H1 (cell line): ENCODE results near the gene MCAT. TPM values are rescaled to one million over a fixed set of nuclear protein-coding genes. Genes with fewer than 3 reads are reported as not detected.

Experiments used
- KDM4A ChIP-seq: IDR thresholded peaks from one replicate; pipeline ENCODE4 v1.7.1; 2012; ENCODE audit warnings: low read depth, mild to moderate bottlenecking, moderate library complexity, low read length, inconsistent platforms; ENCODE audit not compliant: severe bottlenecking
- RXRA ChIP-seq: IDR thresholded peaks from 2 replicates; pipeline ENCODE4 v1.6.1; 2011; ENCODE audit warnings: low read depth, mild to moderate bottlenecking, low read length, moderate library complexity; ENCODE audit not compliant: insufficient read depth
- SIRT6 ChIP-seq: IDR thresholded peaks from one replicate; pipeline ENCODE4 v1.7.1; 2012; ENCODE audit warnings: low read length, inconsistent platforms
- TCF12 ChIP-seq: IDR thresholded peaks from 2 replicates; pipeline ENCODE4 v1.6.1; 2011; ENCODE audit warnings: low read depth, mild to moderate bottlenecking, low read length
- polyA plus RNA-seq, 7 experiments: library from polyadenylated mRNA; depleted of rRNA in 3 of 7; stranded (reverse) in 5 of 7; unstranded in 2 of 7; fragments of >200 nt in 5 of 7; fragments of 200-250 nt in 2 of 7; gene quantifications; 1 replicate in 5 of 7; 2 replicates in 1 of 7; 4 replicates in 1 of 7; pipeline versions ENCODE4 v1.2.1 to v1.2.3, GENCODE V29; 2011 to 2013; ENCODE audit warnings: missing spikeins in 2 of 7, mixed read lengths in 2 of 7
- total RNA-seq: library from RNA; stranded (reverse); fragmentation: NEBNext Ultra II Directional; extraction: Animal tissue kit (Norgen Biotek cat#: 25700); gene quantifications from 2 replicates; pipeline ENCODE4 v1.2.1, GENCODE V29; 2021

Gene MCAT
- total and polyA plus RNA-seq, 2 of the 8 experiments (the other 6 are each of a cell fraction or from before 2014, with no cell fraction given): 15.8 to 17.4 TPM

DNA sequence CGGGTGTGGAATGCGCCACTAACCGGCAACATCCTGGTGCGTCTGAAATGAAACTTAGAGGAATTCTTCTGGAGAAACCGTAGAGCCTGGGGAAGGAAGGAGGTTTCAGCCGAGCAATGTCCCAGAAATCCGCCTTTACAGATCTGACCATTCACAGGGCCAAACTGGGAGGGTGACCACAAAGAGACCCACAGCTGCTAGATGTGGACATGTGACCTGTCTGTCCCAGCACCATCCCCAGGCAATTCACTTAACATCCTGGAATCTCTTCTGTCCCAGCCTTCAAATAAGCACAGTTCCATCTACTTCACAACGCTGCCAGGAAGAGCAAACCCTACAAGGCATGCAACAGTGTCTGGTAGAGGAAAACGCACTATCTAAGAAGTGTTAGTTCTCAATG is 9.8 kb downstream of the MCAT start (continued):
- TF ChIP-seq SIRT6: no peak
- TF ChIP-seq RXRA: no peak
- TF ChIP-seq KDM4A: no peak
- TF ChIP-seq TCF12: no peak
